LoVo (cell line): ENCODE data around the gene UBR1.
A peak's percentile ranks its signal among the peaks of the same experiment; 100 is the strongest.
"Not testable (repeated sequence)": the region's sequence is repeated elsewhere in the genome, so short reads cannot be mapped to it uniquely, and the experiment has no call there.

Experiments
- DNase-seq: peaks from one replicate; pipeline ENCODE4 v3.0.0-alpha.2; 2016; ENCODE audit warnings: low spot score

UBR1 gene

DNA sequence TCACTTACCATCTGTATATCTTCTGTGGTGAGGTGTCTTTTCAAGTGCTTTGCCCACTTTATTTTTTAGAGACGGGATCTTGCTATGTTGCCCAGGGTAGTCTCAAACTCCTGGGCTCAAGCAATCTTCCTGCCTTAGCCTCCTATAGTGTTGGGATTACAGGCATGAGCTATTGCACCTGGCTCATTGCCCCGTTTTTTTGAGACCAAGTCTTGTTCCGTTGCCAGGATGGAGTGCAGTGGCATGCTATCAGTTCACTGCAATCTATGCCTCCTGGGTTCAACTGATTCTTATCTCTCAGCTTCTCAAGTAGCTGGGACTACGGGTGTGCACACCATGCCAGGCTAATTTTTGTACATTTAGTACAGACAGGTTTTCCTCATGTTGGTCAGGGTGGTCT, 132.7 kb downstream of the UBR1 start:
- no peak for DNase-seq

DNA sequence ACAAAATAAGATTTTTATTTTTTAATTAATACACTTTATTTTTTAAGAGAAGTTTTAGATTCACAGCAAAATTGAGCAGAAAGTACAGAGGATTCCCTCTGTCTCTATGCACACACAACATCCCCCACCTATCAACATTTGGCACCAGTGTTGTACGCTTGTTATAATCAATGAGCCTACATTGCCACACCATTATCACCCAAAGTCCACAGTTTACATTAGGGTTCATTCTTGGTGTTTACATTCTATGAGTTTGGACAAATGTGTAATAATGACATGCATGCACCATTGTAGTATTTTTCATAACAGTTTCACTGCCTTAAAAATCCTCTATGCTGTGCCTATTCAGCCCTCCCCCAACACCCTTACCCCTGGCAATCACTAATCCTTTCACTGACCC, 134.0 kb downstream of the UBR1 start:
- DNase-seq = no peak

GRCh38 chr15:42964476-42964875, 141.4 kb downstream of the UBR1 start:
- DNase-seq = no peak

DNA sequence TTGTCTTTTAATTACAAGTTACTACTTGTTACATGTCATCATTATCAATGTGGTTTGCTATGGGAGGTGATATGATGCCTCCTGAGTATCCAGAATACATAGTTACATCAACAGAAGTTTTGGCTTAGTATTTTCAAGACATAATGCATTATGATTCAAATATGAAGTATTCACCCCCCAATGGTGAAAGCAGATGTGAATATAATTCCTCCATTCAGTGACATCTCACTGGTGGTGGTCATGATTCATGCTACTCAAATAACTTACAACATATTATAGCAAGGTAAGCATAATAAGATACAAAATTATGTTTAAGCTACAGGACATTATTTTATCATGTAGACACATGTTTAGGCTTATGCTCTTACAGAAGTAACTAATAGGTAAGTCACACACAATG, 150.3 kb downstream of the UBR1 start:
- DNase-seq = no peak

- no peak for DNase-seq
Measured at GRCh38 chr15:42954291-42954690, 151.5 kb downstream of the UBR1 start.

DNA sequence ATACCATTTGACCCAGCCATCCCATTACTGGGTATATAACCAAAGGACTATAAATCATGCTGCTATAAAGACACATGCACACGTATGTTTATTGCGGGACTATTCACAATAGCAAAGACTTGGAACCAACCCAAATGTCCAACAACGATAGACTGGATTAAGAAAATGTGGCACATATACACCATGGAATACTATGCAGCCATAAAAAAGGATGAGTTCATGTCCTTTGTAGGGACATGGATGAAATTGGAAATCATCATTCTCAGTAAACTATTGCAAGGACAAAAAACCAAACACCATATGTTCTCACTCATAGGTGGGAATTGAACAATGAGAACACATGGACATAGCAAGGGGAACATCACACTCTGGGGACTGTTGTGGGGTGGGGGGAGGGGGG, 156.9 kb downstream of the UBR1 start:
- not testable (repeated sequence) for DNase-seq

GRCh38 chr15:42940527-42940926, 165.3 kb downstream of the UBR1 start:
- no peak for DNase-seq

DNA sequence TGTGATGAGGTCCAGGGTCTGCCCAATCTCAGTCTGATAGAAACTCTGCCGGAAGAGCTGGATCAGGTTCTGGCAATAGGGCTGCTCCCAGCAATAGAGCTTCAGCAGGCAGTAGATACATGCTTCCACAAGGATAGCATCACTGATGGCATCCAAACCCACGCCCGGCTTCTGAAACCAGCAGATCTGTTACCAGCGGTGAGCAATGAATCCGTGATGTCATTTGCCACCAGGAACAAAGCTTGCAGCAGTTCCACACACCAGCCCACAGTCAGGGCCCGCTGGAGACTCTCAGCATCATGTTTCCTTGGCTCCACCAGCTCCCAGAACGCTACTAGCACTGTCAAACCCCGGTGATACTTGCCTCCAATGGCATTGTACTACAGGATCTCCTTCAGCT, 166.0 kb downstream of the UBR1 start:
- DNase-seq = no peak

- DNase-seq = no peak
Measured at GRCh38 chr15:42937143-42937542, 168.7 kb downstream of the UBR1 start.

DNA sequence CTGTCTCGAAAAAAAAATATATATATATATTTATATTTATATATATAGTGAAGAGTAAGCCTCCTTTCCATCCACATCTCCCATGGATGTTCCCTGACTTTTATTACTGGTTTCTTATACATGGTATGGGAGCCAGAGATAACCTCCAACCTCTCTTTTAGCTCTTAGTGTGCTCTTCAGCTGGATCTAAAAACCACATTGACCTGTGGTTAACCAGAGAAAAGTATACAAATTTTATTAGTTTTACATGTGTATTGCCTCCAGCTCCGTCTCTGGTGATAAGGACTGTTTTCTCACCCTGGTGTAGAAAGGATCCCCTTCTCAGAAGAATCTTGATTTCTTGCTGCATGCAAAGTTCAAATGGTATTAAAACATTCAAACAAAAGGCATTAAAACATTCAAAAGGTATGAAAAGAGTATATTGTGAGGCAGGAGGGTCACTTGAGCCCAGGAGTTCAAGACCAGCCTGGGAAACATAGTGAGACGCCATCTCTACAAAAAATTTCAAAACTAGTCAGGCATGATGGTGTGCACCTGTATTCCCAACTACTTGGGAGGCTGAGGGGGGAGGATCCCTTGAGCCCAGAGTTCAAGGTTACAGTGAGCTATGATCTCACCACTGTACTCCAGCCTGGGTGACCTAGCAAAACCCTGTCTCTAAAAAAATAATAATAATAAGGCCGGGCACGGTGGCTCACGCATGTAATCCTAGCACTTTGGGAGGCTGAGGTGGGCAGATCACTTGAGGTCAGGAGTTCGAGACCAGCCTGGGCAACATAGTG, 171.8 kb downstream of the UBR1 start:
- no peak for DNase-seq

- no peak for DNase-seq
Measured at GRCh38 chr15:42932833-42933515, 172.9 kb downstream of the UBR1 start.

GRCh38 chr15:42931702-42932486, 173.9 kb downstream of the UBR1 start:
- no peak for DNase-seq

DNA sequence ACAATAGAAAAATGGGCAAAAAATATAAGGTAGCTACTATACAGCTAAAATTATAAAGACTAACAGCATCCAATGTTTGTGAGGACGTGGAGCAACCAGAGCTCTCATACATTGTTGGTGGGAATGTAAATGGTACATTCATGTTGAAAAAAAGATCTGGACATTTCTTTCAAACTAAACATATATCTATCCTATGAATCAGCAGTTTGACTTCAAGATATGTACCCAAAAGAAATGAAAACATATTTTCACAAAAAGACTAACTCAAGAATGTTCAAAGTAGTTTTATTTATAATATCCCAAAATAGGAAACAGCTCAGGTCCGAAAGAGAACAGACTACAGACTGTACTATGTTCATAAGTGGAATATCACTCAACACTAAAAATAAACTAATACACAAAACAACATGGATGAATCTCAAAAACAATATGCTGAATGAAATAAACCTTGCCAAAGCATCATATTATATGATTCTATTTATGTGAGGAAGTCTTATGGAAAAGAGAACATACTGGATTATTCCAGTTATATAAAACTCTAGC, 176.5 kb downstream of the UBR1 start:
- no peak for DNase-seq

GRCh38 chr15:42921342-42921731, 184.5 kb downstream of the UBR1 start:
- DNase-seq = no peak

- peak; percentile 100 for DNase-seq
Measured at GRCh38 chr15:42920519-42921341, 185.1 kb downstream of the UBR1 start, which contains the start of gene TTBK2. Gene TTBK2, minus strand, starts transcription at chr15:42920778. Its CDS starts 42,161 bp downstream, at chr15:42878617.

GRCh38 chr15:42919799-42920518, 185.9 kb downstream of the UBR1 start:
- DNase-seq = peak; percentile 23

DNA sequence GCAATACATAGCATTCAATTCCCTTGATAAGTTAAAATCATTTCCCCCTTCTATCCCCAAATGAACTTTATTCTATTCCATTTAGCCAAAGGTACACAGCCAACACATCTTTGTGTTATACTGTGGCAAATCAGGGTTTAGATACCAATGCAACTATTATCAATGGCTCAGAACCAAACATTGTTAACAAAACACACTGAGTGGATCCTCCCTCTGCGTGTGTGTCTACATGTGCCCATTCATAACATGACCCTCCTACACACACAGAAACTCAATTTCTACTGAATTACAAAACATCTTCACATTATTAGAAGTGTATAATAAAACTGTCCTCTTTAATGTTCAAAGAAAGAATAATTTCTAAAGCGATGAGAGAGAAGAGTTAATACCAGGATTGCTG, 186.5 kb downstream of the UBR1 start:
- DNase-seq = no peak

DNA sequence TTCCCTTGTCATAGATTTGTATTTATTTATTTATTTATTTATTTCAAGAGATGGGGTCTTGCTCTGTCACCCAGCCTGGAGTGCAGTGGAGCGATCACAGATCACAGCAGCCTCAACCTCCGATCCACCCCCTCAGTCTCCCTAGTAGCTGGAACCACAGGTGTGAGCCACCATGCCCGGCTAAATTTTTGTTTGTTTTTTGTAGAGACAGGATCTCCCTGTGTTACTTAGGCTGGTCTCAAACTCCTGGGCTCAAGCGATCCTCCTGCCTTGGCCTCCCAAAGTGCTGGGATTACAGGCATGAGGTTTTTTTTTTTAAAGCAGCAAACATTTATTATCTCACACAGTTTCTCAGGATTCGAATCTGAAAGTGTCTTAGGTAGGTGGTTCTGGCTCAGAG, 187.8 kb downstream of the UBR1 start:
- no peak for DNase-seq

DNA sequence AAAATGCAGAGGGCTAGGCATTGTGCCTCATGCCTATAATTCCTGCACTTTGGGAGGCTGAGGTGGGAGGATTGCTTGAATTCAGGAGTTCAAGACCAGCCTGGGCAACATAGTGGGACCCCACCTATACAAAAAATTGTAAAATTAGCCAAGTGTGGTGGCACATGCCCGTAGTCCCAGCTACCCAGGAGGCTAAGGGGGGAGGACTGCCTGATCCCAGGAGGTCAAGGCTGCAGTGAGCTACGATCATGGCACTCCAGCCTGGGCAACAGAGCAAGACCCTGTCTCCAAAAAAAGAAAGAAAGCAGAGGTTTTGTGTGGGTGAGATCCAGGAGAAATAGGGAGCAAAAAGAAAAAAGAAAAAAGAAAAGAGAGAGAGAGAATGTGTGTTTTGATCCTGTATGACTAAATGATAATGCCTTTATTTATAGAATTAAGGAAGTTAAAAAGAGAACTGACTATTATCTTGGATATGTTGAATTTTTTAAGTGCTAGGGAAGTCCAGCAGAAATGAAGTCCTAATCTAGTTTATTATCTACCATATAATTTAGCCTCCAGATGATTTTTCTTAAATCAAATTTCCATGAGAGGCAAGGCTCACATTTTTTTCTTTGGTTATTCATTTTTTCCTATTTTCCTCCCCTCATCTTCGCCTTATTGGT, 190.1 kb downstream of the UBR1 start:
- DNase-seq = no peak

- no peak for DNase-seq
Measured at GRCh38 chr15:42914728-42915497, 190.9 kb downstream of the UBR1 start.
